Measurements from ENCODE around the gene NUP210L.

DNA sequence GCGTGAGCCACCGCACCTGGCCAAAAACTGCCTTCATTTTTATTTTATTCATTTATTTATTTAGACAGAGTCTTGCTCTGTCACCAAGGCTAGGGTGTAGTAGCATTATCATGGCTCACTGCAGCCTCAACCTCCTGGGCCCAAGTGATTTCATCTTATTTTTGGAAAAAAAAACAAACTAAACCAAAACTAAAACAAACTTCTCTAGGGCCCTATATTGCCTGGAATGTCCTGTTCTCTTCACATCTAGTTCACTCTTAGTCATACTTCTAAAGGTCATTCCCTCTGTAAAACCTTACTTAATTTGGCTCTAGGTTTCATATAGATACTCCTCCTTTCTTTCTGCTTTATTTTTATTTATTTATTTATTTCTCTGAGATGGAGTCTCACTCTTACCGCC is 148.7 kb downstream of the NUP210L start:
- TF ChIP-seq POLR2AphosphoS5 (IDR thresholded peaks at IDR 0.05; ENCODE audit: borderline replicate concordance, low read depth, low read length), result no peak
- TF ChIP-seq EZH2 (IDR thresholded peaks at IDR 0.05), result no peak
- no peak for TF ChIP-seq FOXP2 (optimal IDR thresholded peaks at IDR 0.05; ENCODE audit: control extremely low read depth, extremely low read length, insufficient read depth)

Data from SK-N-MC (cell line).